Measurements from ENCODE around the gene ODAD3.

ODAD3 gene

DNA sequence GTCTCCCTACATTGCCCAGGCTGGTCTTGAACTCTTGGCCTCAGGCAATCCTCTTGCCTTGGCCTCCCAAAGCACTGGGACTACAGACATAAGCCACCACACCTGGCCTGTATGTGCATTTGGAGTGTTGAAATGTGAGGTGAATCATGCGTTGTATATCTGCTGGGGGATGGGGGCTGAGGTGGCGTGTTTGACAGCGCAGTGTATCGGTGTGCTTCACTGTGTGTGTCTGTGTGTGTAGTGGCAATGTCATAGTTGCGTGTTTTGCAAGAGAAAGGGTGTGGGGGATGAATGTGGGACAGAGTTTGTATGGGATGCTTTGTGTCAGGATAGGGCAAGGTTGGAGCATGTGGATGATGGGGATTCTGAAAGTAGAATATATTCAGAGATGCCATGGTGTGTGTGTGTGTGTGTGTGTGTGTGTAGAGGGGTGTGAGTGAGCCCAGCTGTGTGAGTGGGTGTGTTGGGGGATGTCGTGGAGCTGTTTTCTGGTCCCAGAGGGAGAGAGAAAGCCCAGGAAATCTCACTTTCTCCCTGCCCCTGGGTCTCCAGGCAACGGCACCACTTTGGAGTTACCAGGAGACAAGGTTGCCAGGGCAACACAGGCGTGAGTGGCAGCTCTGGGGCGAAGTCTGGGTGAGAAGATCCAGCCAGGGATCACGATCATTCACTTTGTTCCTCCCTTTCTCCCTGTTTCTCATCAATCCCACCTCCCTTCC is 61.6 kb downstream of the ODAD3 start:
- TF ChIP-seq, protein P1, sequence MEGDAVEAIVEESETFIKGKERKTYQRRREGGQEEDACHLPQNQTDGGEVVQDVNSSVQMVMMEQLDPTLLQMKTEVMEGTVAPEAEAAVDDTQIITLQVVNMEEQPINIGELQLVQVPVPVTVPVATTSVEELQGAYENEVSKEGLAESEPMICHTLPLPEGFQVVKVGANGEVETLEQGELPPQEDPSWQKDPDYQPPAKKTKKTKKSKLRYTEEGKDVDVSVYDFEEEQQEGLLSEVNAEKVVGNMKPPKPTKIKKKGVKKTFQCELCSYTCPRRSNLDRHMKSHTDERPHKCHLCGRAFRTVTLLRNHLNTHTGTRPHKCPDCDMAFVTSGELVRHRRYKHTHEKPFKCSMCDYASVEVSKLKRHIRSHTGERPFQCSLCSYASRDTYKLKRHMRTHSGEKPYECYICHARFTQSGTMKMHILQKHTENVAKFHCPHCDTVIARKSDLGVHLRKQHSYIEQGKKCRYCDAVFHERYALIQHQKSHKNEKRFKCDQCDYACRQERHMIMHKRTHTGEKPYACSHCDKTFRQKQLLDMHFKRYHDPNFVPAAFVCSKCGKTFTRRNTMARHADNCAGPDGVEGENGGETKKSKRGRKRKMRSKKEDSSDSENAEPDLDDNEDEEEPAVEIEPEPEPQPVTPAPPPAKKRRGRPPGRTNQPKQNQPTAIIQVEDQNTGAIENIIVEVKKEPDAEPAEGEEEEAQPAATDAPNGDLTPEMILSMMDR (IDR thresholded peaks at IDR 0.05) = no peak

DNA sequence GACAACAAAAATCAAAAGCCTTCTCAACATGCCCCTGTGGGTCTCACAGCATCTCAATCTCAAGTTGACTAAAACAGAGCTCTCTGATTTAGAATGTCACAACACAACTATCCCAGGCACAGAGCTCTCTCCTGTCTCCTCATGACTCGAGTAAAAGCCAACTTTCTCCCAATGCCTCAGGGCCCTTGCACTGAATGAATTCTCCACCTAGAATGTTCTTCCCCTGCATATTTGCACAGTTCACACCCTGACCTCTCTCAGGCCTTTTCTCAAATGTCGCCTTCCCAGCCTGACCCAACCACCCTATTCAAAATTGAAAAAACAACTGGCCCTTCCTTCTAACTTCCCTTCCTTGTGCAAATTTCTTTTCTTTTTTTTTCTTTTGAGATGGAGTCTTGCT is 64.2 kb downstream of the ODAD3 start:
- TF ChIP-seq, protein P1 (IDR thresholded peaks at IDR 0.05) = no peak
